ENCODE results near the gene UNC93B1. TPM values are rescaled to one million over a fixed set of nuclear protein-coding genes. Genes with fewer than 3 reads are reported as not detected.

The UNC93B1 gene
- total and polyA plus RNA-seq, 2 of the 8 experiments (the other 6 are each of a cell fraction or from before 2014, with no cell fraction given) = 18.9 to 34.3 TPM

- H3K27me3 ChIP-seq (replicated peaks in 1 of 4; ENCODE audit: control insufficient read depth in 3 of 4, extremely low read depth in 1 of 4, insufficient read depth in 3 of 4, low read length in 3 of 4) = no peaks in the 10 kb centered on the region
- no peaks in the 10 kb centered on the region for H3K79me2 ChIP-seq (ENCODE audit: control insufficient read depth in 1 of 2, insufficient read depth in 2 of 2, low read length in 2 of 2)
- H2BK15ac ChIP-seq (ENCODE audit: low read length) = peak overlapping the region; percentile 72; the same call in 1 of the 2 replicates
- no peak overlapping the region for H4K8ac ChIP-seq (ENCODE audit: extremely low read depth, insufficient read depth, low read length)
- no peak overlapping the region for H3K18ac ChIP-seq (ENCODE audit: extremely low read depth, low read length)
- H3K4me3 ChIP-seq (ENCODE audit: extremely low read depth in 1 of 4, insufficient read depth in 2 of 4, low read depth in 3 of 4, low read length in 4 of 4) = no peak overlapping the region
- no peak overlapping the region for H3K27ac ChIP-seq (ENCODE audit: low read depth, low read length)
- peaks cover 0 to 6% of the 10 kb centered on the region in 2 experiments for H4K20me1 ChIP-seq (replicated peaks in 1 of 2; ENCODE audit: control insufficient read depth in 1 of 2, insufficient read depth in 2 of 2, low read length in 2 of 2)
- no peaks in the 10 kb centered on the region for H3K79me1 ChIP-seq (ENCODE audit: low read depth, low read length)
- H3K14ac ChIP-seq (ENCODE audit: insufficient read length) = no peak overlapping the region
- no peaks in the 10 kb centered on the region for H3K36me3 ChIP-seq (ENCODE audit: control insufficient read depth in 2 of 4, insufficient read depth in 4 of 4, low read length in 3 of 4)
- no peak overlapping the region for H4K5ac ChIP-seq (ENCODE audit: insufficient read length, low read depth, low read length)
- 0 out of 2 replicates have a peak overlapping the region, but pooled peaks have one; percentile 53 for H2AK5ac ChIP-seq (ENCODE audit: low read depth, low read length)
- CTCF ChIA-PET (ENCODE audit: partially characterized antibody) = interaction anchor here (1.0 to 2.7 kb wide), 10 partner anchors 8 to 162 kb away, joined by 3 to 18 read pairs (median 3); partner anchors contain the start of gene NDUFS8
- H3K9ac ChIP-seq (replicated peaks in 1 of 4; ENCODE audit: extremely low read depth in 1 of 4, low read depth in 3 of 4, low read length in 3 of 4) = no peak overlapping the region; a peak in 1 of 7 replicates
- H3K4ac ChIP-seq (replicated peaks; ENCODE audit: insufficient read length, low read depth, low read length) = no peak overlapping the region
- H2BK120ac ChIP-seq (replicated peaks; ENCODE audit: low read depth, low read length) = no peak overlapping the region
- no peak overlapping the region for H3K56ac ChIP-seq (replicated peaks; ENCODE audit: insufficient read length, low read depth, low read length)
- no peak overlapping the region for H2AFZ ChIP-seq (ENCODE audit: low read length)
- DNase-seq (ENCODE audit: low read depth in 1 of 2, low spot score in 2 of 2) = peak in 1 of 2 experiments; percentile 44
- no peak for FAIRE-seq
- no peak overlapping the region for H3K23ac ChIP-seq (ENCODE audit: insufficient read length)
- no peak overlapping the region for H3K4me2 ChIP-seq (ENCODE audit: insufficient read depth in 1 of 2, low read depth in 2 of 2, low read length in 2 of 2)
- H2BK5ac ChIP-seq (ENCODE audit: low read depth, low read length) = no peak overlapping the region
- H2BK20ac ChIP-seq (ENCODE audit: low read length) = no peak overlapping the region
- H3K23me2 ChIP-seq (ENCODE audit: low read depth, low read length) = no peaks in the 10 kb centered on the region; the same call in 1 of the 2 replicates
- peak overlapping the region; percentile 63; the same call in 1 of the 2 replicates for H2BK12ac ChIP-seq (ENCODE audit: low read depth, low read length)
- H3K4me1 ChIP-seq (replicated peaks in 1 of 4; ENCODE audit: control insufficient read depth in 3 of 4, insufficient read depth in 4 of 4, low read length in 3 of 4) = peaks cover 4 to 27% (median 20%) of the 10 kb centered on the region in 4 experiments
- TF ChIP-seq CBX8 (IDR thresholded peaks at IDR 0.05; ENCODE audit: borderline replicate concordance, low read depth, low read length) (no peak), CBX5 (IDR thresholded peaks at IDR 0.05; ENCODE audit: low read depth, low read length) (no peak), FOSL1 (IDR thresholded peaks at IDR 0.05; ENCODE audit: insufficient read depth, low read depth, low read length) (no peak), GTF2F1 (IDR thresholded peaks at IDR 0.05; ENCODE audit: borderline replicate concordance, low read depth, low read length) (no peak), RFX5 (IDR thresholded peaks at IDR 0.05; ENCODE audit: borderline replicate concordance, low read depth, low read length) (no peak), USF2 (IDR thresholded peaks at IDR 0.05; ENCODE audit: low read length) (no peak), KDM4A (IDR thresholded peaks at IDR 0.05; ENCODE audit: low read depth, low read length, severe bottlenecking) (no peak), RXRA (IDR thresholded peaks at IDR 0.05; ENCODE audit: insufficient read depth, low read depth, low read length) (no peak)
- H3K9me3 ChIP-seq (ENCODE audit: insufficient read depth in 2 of 2, low read depth in 1 of 2, low read length in 1 of 2) = no peaks in the 10 kb centered on the region
- POLR2A ChIA-PET (ENCODE audit: partially characterized antibody) = interaction anchor here (0.6 to 16.6 kb wide), 5 partner anchors 9 to 385 kb away, joined by 3 to 183 read pairs (median 5); partner anchors contain the start of genes CHKA and NDUFS8
- 86% methylated on average over 12 of the region's 12 CpGs; no CpG with 5 or more reads in 1 of the 2 experiments for WGBS, 2 experiments (ENCODE audit: extremely low coverage in 1 of 2, insufficient coverage in 1 of 2, insufficient read length in 1 of 2, insufficient replicate concordance in 2 of 2, low coverage in 1 of 2, low lambda C conversion rate in 2 of 2, missing lambda C conversion rate in 1 of 2)
- H4K91ac ChIP-seq (replicated peaks; ENCODE audit: insufficient read length, low read length) = no peak overlapping the region
Observed at GRCh38 chr11:68041617-68042218, 37.8 kb upstream of the UNC93B1 start.

All from H1 (cell line).